HG02840 (cell line): ENCODE results near the gene MCRS1.
"Not testable (repeated sequence)": the region's sequence is repeated elsewhere in the genome, so short reads cannot be mapped to it uniquely, and the experiment has no call there.

Experiments used
- ATAC-seq: cut with Tn5 transposase; IDR thresholded peaks from one replicate; pipeline ENCODE4 v1.9.1; 2021; ENCODE audit warnings: mild to moderate bottlenecking, moderate library complexity, moderate number of reproducible peaks; ENCODE audit not compliant: unreplicated experiment, low FRiP score

Gene MCRS1

GRCh38 chr12:49525942-49526341 lies 42.0 kb downstream of the MCRS1 start:
- no peak for ATAC-seq

GRCh38 chr12:49524660-49525324 lies 43.1 kb downstream of the MCRS1 start:
- ATAC-seq = no peak

GRCh38 chr12:49521389-49521788 lies 46.6 kb downstream of the MCRS1 start:
- ATAC-seq = no peak

- ATAC-seq = no peak
These were observed 48.4 kb downstream of the MCRS1 start for GRCh38 chr12:49519574-49519936.

DNA sequence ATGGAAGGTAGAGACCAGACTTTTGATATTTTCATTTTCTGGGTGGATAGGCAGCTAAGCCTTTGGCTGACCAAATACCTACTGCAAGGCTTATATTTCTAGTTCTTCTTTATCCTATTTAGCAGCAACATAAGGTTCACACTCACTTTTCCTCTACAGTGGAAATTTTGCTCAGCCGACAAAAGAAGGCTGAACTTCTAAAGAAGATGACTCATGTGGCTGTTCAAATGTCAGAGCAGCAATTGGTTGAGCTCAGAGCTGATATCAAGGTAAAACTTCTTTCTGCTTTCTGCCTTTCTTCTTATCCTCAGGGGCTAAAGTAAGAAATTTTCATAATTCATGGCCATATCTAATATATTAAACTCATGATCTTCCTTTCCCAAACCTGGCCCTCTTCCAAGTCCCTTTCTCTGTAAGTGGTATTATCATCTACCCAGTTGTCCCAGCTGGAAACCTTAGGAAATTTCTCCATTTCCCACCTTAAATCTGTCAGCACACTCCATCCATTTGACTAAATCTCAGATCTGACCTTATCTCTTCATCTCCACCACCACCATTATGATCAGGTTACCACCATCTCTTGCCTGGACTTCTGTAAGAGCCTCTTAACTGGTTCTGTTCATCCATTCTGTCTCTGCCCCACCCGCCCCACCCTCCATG lies 48.9 kb downstream of the MCRS1 start:
- ATAC-seq = no peak

GRCh38 chr12:49515266-49515665 lies 52.7 kb downstream of the MCRS1 start:
- no peak for ATAC-seq

DNA sequence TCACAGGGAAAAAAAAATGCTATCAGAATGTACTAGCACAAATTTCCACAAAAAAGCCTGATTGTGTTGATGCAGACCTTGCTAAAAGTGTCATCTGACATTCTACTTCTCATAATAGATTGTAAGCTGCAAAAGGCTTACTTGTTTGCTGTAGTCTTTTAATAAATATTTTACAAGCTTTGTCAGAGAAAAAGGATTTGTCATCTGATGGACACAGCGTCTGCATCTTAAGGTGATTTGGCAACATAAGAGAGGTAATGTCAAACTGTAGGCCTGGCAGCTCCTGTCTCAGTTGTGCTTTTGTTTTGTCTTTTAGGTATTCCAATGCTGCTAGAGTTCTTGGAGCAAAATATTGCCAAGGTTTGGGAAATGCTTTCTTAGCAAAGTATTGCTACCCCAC lies 55.4 kb downstream of the MCRS1 start:
- no peak for ATAC-seq

DNA sequence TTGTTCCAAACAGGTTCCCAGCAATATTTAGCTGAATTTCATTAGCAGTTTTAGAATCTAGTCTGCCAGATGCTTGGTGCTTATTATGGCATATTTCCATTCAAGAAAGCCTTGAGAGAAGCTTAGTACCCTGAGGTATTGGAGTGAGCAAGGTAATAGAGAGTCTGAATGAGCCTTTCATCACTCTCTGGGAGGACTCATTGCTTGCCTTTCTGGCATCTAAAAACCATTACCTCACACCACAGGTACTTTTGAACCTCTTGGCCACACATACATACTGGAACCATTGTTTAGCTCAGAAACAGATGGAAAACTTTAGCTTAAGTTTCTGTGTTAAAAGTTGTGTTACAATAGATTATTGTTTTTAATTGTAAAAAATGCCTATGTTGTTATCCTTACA lies 56.5 kb downstream of the MCRS1 start:
- no peak for ATAC-seq

DNA sequence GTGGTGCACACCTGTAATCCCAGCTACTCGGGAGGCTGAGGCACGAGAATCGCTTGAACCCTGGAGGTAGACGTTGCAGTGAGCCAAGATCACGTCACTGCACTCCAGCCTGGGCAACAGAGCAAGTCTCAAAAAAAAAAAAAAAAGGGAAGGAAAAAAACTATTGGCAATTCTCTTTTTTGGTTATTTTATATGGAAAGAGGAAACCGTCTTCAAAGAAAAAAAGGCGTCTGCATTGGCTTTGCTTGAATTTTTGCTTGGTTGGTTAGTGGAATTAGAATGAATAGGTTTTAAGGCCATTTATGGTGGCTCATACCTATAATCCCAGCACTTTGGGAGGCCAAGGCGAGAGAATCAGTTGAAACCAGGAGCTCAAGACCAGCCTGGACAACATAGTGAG lies 58.3 kb downstream of the MCRS1 start:
- not testable (repeated sequence) for ATAC-seq
